Measurements from ENCODE around the gene ARHGAP33. TPM values are rescaled to one million over a fixed set of nuclear protein-coding genes. Genes with fewer than 3 reads are reported as not detected.

Gene ARHGAP33
- total and polyA plus RNA-seq, 10 of the 15 experiments (the other 5 are each of a cell fraction or from before 2014, with no cell fraction given) = 0.05 to 22.9 (median 2.3) TPM; not detected in 1

DNA sequence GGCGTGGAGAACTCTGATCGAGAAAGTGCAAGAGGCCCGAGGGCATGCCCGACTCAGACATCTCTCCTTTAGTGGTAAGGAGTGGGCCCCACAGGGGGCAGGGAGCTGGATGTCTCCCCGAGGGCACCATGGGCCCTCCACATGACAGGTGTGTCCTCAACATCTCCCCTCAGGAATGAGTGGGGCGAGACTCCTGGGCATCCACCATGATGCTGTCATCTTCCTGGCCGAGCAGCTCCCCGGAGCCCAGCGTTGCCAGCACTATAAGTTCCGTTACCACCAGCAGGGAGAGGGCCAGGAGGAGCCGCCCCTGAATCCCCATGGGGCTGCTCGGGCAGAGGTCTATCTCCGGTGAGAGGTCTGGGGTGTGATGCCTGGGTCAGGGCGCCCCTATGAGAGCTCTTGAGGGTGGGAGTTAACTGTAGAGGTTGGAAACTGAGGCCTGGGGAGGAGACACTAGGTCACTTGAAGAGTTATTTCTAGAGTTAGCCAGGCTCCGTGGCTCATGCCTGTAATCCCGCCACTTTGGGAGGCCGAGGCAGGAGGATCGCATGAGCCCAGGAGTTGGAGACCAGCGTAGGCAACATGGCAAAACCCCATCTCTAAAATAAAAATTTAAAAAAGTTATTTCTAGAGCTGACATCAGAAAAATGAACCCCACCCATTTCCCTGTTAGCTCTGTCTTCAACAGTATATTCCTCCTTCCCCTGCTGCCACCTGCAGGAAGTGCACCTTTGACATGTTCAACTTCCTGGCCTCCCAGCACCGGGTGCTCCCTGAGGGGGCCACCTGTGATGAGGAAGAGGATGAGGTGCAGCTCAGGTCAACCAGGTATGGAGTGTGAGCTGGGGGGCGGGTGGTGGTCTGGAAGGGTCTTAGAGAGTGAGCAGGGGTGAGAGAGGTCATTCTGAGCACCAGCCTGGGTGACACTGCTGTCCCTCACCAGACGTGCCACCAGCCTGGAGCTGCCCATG lies 38.2 kb upstream of the ARHGAP33 start:
- POLR2A ChIA-PET = interaction anchor here (1.2 to 1.3 kb wide), 2 partner anchors 8 to 18 kb away, joined by 3 to 4 read pairs; partner anchors contain the start of genes PSENEN and U2AF1L4
- SMC1A ChIA-PET (ENCODE audit: uncharacterized antibody, unreplicated experiment) = interaction anchor here (1.2 to 1.8 kb wide), 2 partner anchors 19 to 41 kb away, joined by 3 to 5 read pairs; no protein-coding TSS in a partner anchor
- Histone ChIP-seq H3K27ac (ENCODE audit: control insufficient read depth, insufficient read depth) (no peak overlapping the region), H3K4me2 (ENCODE audit: control insufficient read depth, insufficient read depth) (no peak overlapping the region), H3K9ac (ENCODE audit: control insufficient read depth, insufficient read depth, low read length) (no peak overlapping the region), H3K4me1 (ENCODE audit: control insufficient read depth, insufficient read depth, low read length) (peaks cover 7% of the 10 kb centered on the region), H3K9me3 (replicated peaks; ENCODE audit: control insufficient read depth, insufficient read depth, low read length) (no peaks in the 10 kb centered on the region), H2AFZ (ENCODE audit: control insufficient read depth, low read depth, low read length) (no peak overlapping the region), H3K79me2 (ENCODE audit: control insufficient read depth, insufficient read depth, low read length) (peaks cover 7% of the 10 kb centered on the region), H3K27me3 (replicated peaks in 1 of 2; ENCODE audit: control insufficient read depth in 2 of 2, insufficient read depth in 2 of 2, low read length in 1 of 2) (no peaks in the 10 kb centered on the region), H3K36me3 (ENCODE audit: control insufficient read depth in 2 of 2, insufficient read depth in 2 of 2, low read length in 1 of 2) (peaks cover 10 to 35% of the 10 kb centered on the region in 2 experiments; a peak in 3 of 4 replicates), H3K4me3 (no peak overlapping the region), H4K20me1 (ENCODE audit: control insufficient read depth, insufficient read depth) (no peaks in the 10 kb centered on the region)
- DNase-seq (ENCODE audit: low read depth, low spot score) (no peak), FAIRE-seq (no peak), ATAC-seq (no peak)
- intact Hi-C loops (cut with micrococcal nuclease; ENCODE audit: unreplicated experiment) (no loop called here), in situ Hi-C loops (cut with MboI) (no loop called here)
- 87% methylated on average over 22 of the region's 22 CpGs for WGBS (ENCODE audit: insufficient coverage, insufficient replicate concordance, low lambda C conversion rate, missing lambda C conversion rate)
- RAD21 ChIA-PET (ENCODE audit: unreplicated experiment) = interaction anchor here (1.2 kb wide), 1 partner anchor 44 kb away, joined by 4 read pairs; no protein-coding TSS in a partner anchor
- no TSS peak for BruUV-seq (replicated peaks)
- TF ChIP-seq POLR2A (IDR thresholded peaks at IDR 0.05; ENCODE audit: low read depth, low read length) (0 out of 2 replicates have a peak, but pooled peaks have one; percentile 36), POLR2AphosphoS5 (IDR thresholded peaks at IDR 0.05; ENCODE audit: low read length) (peak; percentile 1; the same call in 1 of the 2 replicates), RAD21 (IDR thresholded peaks at IDR 0.05; ENCODE audit: insufficient read depth, low read depth, low read length) (peak; percentile 36; the same call in 1 of the 2 replicates), YBX1 (IDR thresholded peaks at IDR 0.05) (no peak)
- TF ChIP-seq, protein P1, sequence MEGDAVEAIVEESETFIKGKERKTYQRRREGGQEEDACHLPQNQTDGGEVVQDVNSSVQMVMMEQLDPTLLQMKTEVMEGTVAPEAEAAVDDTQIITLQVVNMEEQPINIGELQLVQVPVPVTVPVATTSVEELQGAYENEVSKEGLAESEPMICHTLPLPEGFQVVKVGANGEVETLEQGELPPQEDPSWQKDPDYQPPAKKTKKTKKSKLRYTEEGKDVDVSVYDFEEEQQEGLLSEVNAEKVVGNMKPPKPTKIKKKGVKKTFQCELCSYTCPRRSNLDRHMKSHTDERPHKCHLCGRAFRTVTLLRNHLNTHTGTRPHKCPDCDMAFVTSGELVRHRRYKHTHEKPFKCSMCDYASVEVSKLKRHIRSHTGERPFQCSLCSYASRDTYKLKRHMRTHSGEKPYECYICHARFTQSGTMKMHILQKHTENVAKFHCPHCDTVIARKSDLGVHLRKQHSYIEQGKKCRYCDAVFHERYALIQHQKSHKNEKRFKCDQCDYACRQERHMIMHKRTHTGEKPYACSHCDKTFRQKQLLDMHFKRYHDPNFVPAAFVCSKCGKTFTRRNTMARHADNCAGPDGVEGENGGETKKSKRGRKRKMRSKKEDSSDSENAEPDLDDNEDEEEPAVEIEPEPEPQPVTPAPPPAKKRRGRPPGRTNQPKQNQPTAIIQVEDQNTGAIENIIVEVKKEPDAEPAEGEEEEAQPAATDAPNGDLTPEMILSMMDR (IDR thresholded peaks at IDR 0.05 in 2 of 3, conservative IDR thresholded peaks at IDR 0.05 in 1 of 3; ENCODE audit: control insufficient read depth in 2 of 3, extremely low read depth in 1 of 3, insufficient read depth in 1 of 3, low read depth in 3 of 3, low read length in 3 of 3) = peak; percentile 26 to 37 (median 27); a peak in 4 of 6 replicates
- CTCF ChIA-PET = interaction anchor here (1.2 to 2.1 kb wide), 4 partner anchors 17 to 45 kb away, joined by 3 to 7 read pairs (median 6); no protein-coding TSS in a partner anchor
